Activated CD8-positive, alpha-beta memory T cell treated with anti-CD3 and anti-CD28 coated beads, Interleukin-2, amount 50 U/mL, for 24 hours (primary cell): ENCODE measurements around the gene COG5.
"Not testable (repeated sequence)": the region's sequence is repeated elsewhere in the genome, so short reads cannot be mapped to it uniquely, and the experiment has no call there.

Experiments used
- DNase-seq: peaks from one replicate; pipeline ENCODE4 v3.0.0-alpha.2; 2020; ENCODE audit errors: extremely low read depth

Gene COG5

GRCh38 chr7:107276220-107276827 is 287.4 kb downstream of the COG5 start:
- DNase-seq: no peak

GRCh38 chr7:107274506-107274905 is 289.2 kb downstream of the COG5 start:
- DNase-seq: no peak

- no peak for DNase-seq
Observed at GRCh38 chr7:107269790-107270189, 293.9 kb downstream of the COG5 start.

GRCh38 chr7:107268594-107268993 is 295.1 kb downstream of the COG5 start:
- no peak for DNase-seq

GRCh38 chr7:107267138-107267537 is 296.6 kb downstream of the COG5 start:
- DNase-seq: no peak

- no peak for DNase-seq
Observed at GRCh38 chr7:107264723-107265122, 299.0 kb downstream of the COG5 start.

- DNase-seq: no peak
Observed at GRCh38 chr7:107262857-107263256, 300.9 kb downstream of the COG5 start.

GRCh38 chr7:107258737-107259136 is 305.0 kb downstream of the COG5 start:
- DNase-seq: no peak

- no peak for DNase-seq
Observed at GRCh38 chr7:107255602-107256001, 308.1 kb downstream of the COG5 start.

GRCh38 chr7:107254398-107254985 is 309.2 kb downstream of the COG5 start:
- DNase-seq: no peak

GRCh38 chr7:107253599-107253998 is 310.1 kb downstream of the COG5 start:
- no peak for DNase-seq

GRCh38 chr7:107251963-107252362 is 311.8 kb downstream of the COG5 start:
- no peak for DNase-seq

- DNase-seq: no peak
Observed at GRCh38 chr7:107248551-107249316, 315.0 kb downstream of the COG5 start.

- DNase-seq: not testable (repeated sequence)
Observed at GRCh38 chr7:107246836-107247235, 316.9 kb downstream of the COG5 start.

GRCh38 chr7:107244613-107245012 is 319.1 kb downstream of the COG5 start:
- no peak for DNase-seq

GRCh38 chr7:107242267-107242666 is 321.5 kb downstream of the COG5 start:
- no peak for DNase-seq

- DNase-seq: no peak
Observed at GRCh38 chr7:107237451-107237850, 326.3 kb downstream of the COG5 start.

GRCh38 chr7:107236862-107237261 is 326.9 kb downstream of the COG5 start:
- DNase-seq: no peak

GRCh38 chr7:107234436-107234835 is 329.3 kb downstream of the COG5 start:
- no peak for DNase-seq

GRCh38 chr7:107233981-107234380 is 329.7 kb downstream of the COG5 start:
- DNase-seq: no peak

GRCh38 chr7:107233174-107233573 is 330.5 kb downstream of the COG5 start:
- DNase-seq: no peak

GRCh38 chr7:107232568-107233090 is 331.1 kb downstream of the COG5 start:
- DNase-seq: no peak

- no peak for DNase-seq
Observed at GRCh38 chr7:107230334-107230733, 333.4 kb downstream of the COG5 start.
